SH-SY5Y (cell line): Measurements from ENCODE around the gene BEND7.

Experiments
- GATA2 ChIP-seq: IDR thresholded peaks from 2 replicates; pipeline ENCODE4 v1.6.1; 2011; ENCODE audit warnings: mild to moderate bottlenecking, low read depth, low read length
- GATA3 ChIP-seq: IDR thresholded peaks from 2 replicates; pipeline ENCODE4 v1.6.1; 2011; ENCODE audit warnings: low read depth, mild to moderate bottlenecking, low read length, moderate library complexity

GRCh38 chr10:13555884-13556510 is 27.2 kb upstream of the BEND7 start:
- TF ChIP-seq GATA3 (no peak), GATA2 (no peak)
